Nasal cavity respiratory epithelium epithelial cell of viscerocranial mucosa (primary cell): ENCODE results near the gene RPS6KA4. TPM values are rescaled to one million over a fixed set of nuclear protein-coding genes. Genes with fewer than 3 reads are reported as not detected.

ENCODE experiments used
- total RNA-seq: library from RNA; depleted of rRNA; stranded (reverse); fragments of >200 nt; gene quantifications from 2 replicates; pipeline ENCODE4 v1.2.3, GENCODE V29; 2014

The RPS6KA4 gene
- 44.1 and 54.2 TPM in 2 replicates for total RNA-seq

GRCh38 chr11:64358907-64359711, at the start of gene RPS6KA4:
Gene RPS6KA4, plus strand, starts transcription at chr11:64359162. Its CDS starts 74 bp downstream, at chr11:64359236.

GRCh38 chr11:64317325-64317960, 41.5 kb upstream of the RPS6KA4 start, which contains the start of gene TRMT112:
Gene TRMT112, minus strand, starts transcription at chr11:64317559. Its CDS starts 33 bp downstream, at chr11:64317526.

GRCh38 chr11:64317961-64318765, 40.8 kb upstream of the RPS6KA4 start, which contains the start of gene PRDX5:
Gene PRDX5, plus strand, starts transcription at chr11:64318121. Its CDS starts 95 bp downstream, at chr11:64318216.

GRCh38 chr11:64339754-64340408, 19.1 kb upstream of the RPS6KA4 start, which contains the start of gene CCDC88B:
Gene CCDC88B, plus strand, starts transcription at chr11:64340204. Its CDS starts 63 bp downstream, at chr11:64340267.

Other genes with a start within 250 kb of the RPS6KA4 start
- 19.4 and 26.3 TPM in 2 replicates for gene MACROD1, start 193.0 kb upstream of the RPS6KA4 start, total RNA-seq
- 101 and 162 TPM in 2 replicates for gene STIP1, start 173.0 kb upstream of the RPS6KA4 start, total RNA-seq
- 0.34 and 0.71 TPM in 2 replicates for gene FERMT3, start 152.4 kb upstream of the RPS6KA4 start, total RNA-seq
- 12.4 and 13.7 TPM in 2 replicates for gene TRPT1, start 133.0 kb upstream of the RPS6KA4 start, total RNA-seq
- 39.4 and 69.4 TPM in 2 replicates for gene NUDT22, start 132.9 kb upstream of the RPS6KA4 start, total RNA-seq
- 10.3 and 16.2 TPM in 2 replicates for gene DNAJC4, start 128.6 kb upstream of the RPS6KA4 start, total RNA-seq
- gene VEGFB, start 124.6 kb upstream of the RPS6KA4 start, total RNA-seq, result 11.3 and 22.2 TPM in 2 replicates
- gene FKBP2, start 118.1 kb upstream of the RPS6KA4 start, total RNA-seq, result 47.3 and 103 TPM in 2 replicates
- gene PPP1R14B, start 112.2 kb upstream of the RPS6KA4 start, total RNA-seq, result 145 and 308 TPM in 2 replicates
- gene PLCB3, start 107.6 kb upstream of the RPS6KA4 start, total RNA-seq, result 26.7 and 46.3 TPM in 2 replicates
- gene BAD, start 74.5 kb upstream of the RPS6KA4 start, total RNA-seq, result 35.6 and 76.6 TPM in 2 replicates
- gene GPR137, start 73.3 kb upstream of the RPS6KA4 start, total RNA-seq, result 4.4 and 11.0 TPM in 2 replicates
- gene KCNK4, start 67.9 kb upstream of the RPS6KA4 start, total RNA-seq, result not detected in 2 replicates
- 0.14 and 0.34 TPM in 2 replicates for gene CATSPERZ, start 58.8 kb upstream of the RPS6KA4 start, total RNA-seq
- 85.4 and 102 TPM in 2 replicates for gene ESRRA, start 53.6 kb upstream of the RPS6KA4 start, total RNA-seq
- gene TRMT112, start 41.6 kb upstream of the RPS6KA4 start, total RNA-seq, result 120 and 340 TPM in 2 replicates
- gene PRDX5, start 41.0 kb upstream of the RPS6KA4 start, total RNA-seq, result 188 and 482 TPM in 2 replicates
- 2.1 and 2.7 TPM in 2 replicates for gene CCDC88B, start 19.0 kb upstream of the RPS6KA4 start, total RNA-seq
- gene SLC22A11, start 196.8 kb downstream of the RPS6KA4 start, total RNA-seq, result under 0.01 TPM in 1 of 2 replicates, not detected in the other
- not detected in 2 replicates for gene SLC22A12, start 232.1 kb downstream of the RPS6KA4 start, total RNA-seq